HK-2 (cell line): ENCODE results near the gene ITPKC.
A peak's percentile ranks its signal among the peaks of the same experiment; 100 is the strongest.

ENCODE experiments used
- DNase-seq: peaks from one replicate; pipeline ENCODE4 v3.0.0-alpha.2; 2018; ENCODE audit not compliant: unreplicated experiment

Gene ITPKC

DNA sequence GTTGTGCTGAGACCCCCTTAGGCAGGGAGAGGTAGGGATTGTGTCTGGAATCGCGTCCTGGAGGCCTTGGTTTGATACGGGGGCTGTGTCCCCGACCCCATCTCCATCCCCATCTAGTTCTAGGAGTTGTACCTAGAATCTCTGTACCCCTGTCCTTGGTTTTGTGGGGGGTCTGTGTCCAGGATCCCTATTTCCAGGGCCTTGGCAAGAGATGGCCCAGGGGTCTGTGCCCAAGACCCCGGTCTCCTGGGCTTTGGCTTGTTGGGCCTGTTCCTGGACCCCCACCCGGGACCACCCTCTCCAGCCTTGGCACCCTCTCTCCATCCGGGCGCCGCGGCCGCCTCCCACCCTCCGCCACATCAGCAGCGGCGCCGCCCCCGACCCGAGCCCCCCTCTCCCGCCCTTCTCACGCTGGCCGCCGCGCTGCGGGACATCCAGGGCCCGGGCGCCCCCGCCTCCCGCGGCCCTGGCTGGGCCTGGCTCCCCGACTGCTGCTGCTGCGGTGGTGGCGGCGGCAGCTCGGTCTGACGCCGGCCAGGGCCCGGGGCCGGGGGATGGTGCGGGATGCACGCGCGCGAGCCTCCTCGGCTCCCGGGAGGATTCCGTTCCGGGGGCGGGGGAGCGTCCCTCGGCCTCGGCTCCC is 26.7 kb upstream of the ITPKC start, which contains the start of gene NUMBL:
TSS of gene NUMBL (minus strand) at position 602 of the 643 bp plus-strand sequence. CDS start at position 434, 168 bp downstream.
- no peak for DNase-seq

DNA sequence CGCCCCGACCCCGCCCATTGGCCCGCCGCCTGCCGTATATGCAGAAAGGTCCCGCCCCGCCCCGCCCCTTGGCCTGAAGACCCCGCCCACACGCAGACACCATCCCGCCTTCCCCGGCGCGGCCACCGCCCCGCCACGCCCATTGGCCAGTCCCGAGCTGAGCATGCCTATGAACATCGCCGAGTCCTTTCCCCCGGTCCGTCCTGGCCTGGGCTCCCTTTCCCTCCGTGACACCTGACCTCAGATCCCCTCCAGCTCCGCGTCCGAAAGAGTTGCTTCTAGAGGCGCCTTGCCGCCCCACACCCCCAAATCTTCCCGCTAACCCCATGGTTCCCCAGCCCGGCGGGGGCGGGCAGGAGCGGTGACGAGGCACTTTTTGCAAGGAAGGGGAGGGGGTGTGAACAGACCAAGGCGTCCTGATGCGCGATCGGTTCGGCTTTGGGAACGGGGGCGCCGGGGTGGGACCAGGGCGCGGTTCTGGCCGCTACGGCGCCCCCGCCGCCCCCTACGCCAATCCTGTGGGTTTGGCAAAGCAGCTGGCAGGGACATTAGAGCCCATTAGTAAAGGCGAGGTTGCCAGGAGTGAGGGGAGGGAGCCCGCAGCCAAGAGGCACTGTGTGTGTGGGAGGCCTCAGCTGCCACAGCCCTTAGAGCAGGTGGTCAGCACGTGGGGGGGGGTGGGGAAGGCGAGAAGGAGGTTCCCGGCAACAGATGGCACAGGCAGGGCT is 26.1 kb upstream of the ITPKC start:
- peak; percentile 97 for DNase-seq

DNA sequence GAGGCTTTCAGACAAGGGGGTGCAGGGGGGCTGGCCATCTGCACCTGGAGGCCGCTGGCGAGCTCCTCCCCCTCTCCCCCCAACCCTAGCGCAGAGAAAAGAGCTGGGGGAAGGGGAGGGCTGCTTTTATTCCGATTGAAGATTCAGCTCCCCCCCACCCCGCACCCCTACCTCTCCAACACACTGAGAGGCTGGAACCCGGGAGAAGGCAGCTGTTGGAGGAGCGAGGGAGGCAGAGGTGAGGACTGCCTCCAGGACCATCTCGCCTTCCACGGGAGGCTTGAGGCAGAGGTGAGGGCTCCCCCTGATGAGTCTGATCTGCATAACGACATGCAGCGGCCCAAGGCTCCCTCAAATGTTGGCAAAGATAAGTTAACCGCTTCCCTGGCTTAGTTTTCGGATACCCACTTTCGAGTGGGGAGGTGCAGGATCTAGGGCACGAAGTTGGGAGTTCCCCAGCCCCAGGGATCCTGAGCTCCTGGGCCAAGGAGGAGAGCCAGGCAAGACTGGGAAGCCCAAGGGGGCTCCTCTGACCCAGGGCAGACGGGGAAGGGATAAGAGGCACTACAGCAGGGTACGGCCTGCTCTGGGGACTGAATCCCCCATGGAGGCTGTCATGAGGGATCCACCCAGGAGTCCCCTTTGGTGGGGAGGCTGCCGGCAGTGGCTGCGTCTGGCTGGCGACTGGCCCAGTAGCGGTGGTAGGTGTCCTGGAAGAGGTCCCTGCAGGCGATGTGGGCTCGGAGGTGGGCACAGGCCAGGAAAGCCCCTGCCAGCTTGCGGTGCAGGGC is 25.3 kb upstream of the ITPKC start:
- DNase-seq = no peak

DNA sequence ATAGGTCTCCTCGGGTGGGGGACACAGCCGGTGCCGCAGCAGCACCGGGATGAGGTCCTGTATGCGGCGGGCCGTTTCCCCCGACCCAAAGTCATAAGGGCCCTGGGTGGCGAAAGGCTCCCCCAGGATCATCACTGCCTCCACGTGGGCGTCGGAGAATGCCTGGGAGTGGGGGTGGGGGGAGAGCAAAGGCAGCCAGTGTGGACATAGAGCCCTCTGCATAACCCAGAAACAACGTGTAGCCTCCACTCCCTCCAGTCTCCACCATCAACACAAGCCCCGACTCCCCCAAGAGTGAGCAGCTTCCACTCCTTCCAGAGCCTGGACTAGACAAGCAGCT is 24.7 kb upstream of the ITPKC start:
- no peak for DNase-seq

DNA sequence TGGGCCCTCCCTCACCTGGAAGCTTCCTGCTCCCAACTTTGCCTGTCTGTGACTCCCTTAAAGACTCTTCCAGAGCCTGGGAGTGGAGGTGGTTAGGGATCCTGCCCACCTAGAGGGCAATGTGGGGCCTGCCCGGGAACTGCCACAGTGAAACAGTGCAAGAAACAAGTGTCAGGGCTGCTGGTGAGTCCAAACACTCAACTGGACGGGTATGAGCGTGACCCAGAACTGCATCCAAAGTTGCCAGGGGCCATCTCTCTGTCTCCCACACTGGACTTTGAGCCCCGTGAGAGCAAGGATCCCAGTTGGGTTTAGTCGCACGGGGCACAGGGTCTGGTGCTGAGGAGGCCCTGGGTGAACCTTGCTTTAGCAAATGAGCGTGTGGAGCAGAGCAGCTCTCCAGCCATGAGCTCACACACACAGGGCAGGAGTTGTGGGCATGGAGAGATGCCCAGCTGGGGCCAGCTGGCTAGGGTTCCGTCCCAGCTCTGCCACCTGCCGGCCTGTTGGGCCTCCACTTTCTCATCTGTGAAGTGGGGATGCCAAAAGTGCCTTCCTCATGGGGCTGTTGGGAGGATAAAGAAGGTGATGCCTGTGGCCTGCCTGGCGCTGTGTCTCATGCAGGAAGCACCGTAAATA is 23.6 kb upstream of the ITPKC start:
- no peak for DNase-seq

DNA sequence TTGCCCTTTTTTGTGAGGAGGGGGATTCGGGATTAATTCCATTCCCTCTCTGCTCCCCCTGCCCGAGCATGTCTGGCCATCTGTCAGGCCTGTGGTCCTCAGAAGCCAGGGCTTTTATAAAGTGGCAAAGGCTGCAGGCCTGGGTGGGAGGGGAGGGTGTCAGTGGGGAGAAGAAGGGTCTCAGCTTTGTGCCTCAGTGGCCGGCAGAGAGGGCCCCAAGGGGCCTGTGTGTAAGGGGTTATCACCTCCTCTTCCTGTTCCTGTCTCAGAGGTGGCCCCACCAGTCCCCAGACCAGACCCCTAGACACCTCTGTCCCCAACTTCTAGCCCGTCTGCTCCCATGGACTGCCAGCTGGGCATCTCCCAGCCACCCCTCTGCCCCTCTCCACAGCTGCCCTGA is 23.0 kb upstream of the ITPKC start:
- no peak for DNase-seq

DNA sequence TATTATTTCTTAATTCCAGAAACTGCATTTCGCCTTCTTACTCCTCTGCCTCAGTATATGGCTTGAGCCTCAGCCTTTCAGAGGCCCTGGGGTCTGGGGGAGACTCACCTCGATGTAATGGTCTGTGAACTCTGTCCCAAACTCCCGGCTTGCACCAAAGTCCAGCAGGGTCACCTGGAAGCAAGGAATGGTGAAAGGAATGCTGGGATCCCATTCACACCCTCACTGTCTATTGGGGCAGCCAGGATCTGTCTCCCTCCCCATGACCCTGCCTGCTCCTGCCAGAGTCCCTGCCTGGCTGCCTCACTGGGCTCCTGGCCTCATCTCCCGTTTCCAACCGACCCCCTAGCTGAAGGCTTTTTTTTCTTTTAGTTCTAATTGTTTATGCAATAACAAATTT is 21.0 kb upstream of the ITPKC start:
- no peak for DNase-seq

DNA sequence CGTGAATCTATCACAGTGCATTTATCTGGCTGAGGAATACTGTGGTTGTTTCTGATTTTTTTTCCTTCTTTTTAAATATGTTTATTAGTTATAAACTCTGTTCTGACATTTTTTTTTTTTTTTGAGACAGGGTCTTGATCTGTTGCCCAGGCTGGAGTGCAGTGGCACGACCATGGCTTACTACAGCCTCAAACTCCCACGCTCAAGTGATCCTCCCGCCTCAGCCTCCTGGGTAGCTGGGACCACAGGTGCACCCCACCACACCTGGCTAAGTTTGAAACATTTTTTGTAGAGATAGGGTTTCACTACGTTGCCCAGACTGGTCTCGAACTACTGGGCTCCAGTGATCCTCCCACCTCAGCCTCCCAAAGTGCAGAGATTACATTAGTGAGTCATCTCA is 19.9 kb upstream of the ITPKC start:
- no peak for DNase-seq

DNA sequence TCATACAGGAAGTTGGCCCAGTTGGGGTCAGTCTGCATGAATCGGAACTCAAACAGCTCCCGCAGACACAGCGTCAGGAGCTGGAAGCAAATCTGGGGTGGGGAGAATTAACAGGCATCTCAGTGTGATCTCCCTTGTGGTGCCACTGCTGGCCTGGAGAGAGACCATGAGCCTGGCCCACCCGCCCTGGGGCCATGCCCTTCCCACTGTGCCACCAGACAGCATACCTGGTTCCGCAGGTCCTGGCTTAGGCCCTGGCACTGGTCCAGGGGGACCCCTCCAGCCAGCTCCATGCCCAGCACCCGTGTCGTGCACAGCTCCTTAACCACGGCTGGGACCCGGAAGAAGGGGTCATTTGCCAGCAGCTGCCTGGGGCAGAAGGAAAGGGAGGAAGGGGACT is 16.8 kb upstream of the ITPKC start:
- no peak for DNase-seq

DNA sequence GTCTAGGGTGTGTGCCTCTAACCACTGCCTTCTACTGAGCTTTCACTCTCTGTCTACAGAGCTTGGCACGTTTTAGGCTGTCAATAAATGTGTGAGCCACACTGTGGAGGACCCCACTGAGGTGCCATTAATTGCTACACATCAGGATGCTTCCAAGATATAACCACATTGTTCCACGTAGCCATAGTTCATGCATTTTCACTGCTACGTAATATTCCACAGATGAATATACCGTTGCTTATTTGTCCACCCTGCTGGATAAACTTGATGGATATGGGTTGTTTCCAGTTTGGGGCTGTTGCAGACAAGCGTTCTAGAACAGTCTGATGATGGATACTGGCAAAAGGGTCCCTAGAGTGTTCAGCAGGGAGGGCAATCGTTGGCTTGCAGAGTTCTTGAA is 15.2 kb upstream of the ITPKC start:
- DNase-seq = no peak

DNA sequence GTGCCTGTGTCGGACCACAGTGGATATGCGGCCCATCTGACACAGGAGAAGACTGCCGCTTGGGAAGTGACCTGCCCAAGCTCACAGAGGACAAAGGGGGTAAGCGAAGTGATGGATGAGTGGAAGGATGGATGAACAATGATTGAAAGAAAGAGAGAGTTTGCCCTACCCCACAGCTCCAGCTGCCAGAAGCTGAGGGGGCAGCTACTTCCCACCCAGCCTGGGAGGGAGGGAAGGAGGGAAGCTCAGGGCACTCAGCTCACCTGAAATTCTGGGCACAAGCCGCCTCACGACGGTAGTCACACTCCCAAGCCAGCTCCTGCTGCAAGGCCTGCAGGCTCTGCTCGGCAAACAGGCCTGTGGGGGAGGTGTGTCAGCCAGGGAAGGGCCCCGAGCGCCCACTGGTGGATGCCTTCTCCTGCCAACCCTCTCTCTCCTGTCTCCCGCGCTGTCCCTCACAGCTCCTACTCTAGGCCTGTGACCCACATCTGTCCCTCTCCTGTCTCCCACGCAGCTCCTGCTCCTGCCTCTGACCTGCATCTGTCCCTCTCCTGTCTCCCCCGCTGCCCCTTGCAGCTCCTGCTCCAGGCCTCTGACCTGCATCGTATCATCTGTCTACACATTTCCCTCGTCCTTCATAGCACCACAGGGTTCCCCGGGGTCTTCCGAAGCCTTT is 14.4 kb upstream of the ITPKC start:
- DNase-seq = no peak

DNA sequence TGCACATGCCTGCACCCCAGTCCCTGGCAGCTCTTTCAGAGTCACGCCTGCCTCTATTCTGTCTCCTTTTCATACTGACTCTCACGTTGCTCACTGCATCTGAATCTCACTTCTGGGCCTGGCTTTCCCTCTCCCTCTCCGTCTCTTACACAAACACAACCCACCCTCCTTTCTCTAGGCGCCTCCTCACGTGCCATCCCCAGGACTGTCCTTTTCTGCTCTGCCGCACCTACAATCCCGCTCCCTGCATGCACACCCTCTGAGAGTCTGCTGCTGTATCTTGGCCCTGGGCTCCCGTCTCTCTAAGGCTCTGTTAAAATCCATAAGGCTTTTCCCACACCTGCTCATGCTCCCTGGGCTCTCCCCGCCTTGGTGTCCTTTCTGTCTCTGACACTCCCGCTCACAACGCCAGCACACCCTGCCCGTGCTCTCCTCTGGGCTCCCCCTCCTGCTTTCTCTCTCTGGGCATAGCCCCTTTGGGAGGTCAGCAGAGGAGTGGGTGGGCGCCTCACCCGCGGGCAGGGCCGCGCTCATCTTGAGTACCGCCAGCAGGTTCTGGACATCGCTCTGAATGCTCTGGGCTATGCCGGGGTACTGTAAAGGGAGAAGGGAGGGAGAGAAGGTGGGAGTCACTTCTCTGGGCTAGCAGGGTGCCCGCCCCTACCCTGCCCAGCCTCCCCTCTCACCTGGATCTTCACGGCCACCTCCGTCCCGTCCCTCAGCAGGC is 13.7 kb upstream of the ITPKC start:
- DNase-seq = no peak

DNA sequence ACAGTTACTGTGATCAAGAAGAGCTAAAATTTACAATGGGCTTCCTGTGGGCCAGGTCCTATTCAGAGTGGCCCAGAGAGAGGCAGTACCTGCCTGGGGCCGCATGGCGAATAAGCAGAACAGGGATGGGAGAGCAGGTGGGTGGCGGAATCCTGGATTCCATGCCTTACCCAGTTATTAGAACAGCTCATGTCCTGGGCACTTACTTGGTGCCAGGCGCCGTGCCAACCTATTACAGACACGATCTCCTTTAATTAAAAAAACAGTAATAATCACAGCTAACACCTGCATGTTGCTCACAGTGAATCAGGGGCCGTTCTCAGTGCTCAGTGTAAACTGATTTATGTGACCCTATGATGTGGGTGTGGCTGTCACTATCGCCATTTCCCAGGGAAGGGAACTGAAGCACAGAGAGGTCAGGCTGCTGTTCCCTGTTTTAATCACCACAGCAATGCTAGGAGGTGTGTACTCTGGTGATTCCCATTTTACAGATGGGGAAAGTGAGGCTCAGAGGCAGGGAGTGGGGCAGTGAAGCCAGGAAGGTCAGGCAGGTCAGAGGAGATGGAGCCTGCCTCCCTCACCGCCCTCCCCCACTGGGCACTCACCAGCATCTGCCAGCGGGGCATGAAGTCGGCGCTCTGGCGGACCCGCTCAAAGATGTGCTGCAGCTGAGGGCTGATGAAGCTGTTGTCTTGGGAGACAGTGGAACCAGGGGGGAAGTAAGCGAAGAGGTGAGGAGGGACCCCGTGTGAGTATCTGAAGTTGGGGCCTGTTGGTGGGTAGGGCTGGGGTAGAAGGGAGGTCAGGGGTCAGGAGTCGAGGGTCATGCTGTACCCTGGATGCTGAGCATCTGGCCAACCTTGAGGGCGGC is 12.2 kb upstream of the ITPKC start:
- DNase-seq = no peak

DNA sequence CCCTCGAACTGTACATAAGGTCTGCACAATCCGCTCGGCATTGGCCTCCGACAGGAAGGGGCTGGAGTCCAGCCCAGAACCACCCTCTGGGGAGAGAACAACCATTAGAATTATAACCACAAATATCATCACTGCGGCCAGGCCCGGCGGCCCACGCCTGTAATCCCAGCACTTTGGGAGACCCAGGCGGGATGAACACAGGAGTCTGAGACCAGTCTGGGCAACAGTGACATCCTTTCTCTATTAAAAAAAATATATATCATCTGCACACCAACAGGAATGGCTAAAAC is 11.6 kb upstream of the ITPKC start:
- DNase-seq = no peak

DNA sequence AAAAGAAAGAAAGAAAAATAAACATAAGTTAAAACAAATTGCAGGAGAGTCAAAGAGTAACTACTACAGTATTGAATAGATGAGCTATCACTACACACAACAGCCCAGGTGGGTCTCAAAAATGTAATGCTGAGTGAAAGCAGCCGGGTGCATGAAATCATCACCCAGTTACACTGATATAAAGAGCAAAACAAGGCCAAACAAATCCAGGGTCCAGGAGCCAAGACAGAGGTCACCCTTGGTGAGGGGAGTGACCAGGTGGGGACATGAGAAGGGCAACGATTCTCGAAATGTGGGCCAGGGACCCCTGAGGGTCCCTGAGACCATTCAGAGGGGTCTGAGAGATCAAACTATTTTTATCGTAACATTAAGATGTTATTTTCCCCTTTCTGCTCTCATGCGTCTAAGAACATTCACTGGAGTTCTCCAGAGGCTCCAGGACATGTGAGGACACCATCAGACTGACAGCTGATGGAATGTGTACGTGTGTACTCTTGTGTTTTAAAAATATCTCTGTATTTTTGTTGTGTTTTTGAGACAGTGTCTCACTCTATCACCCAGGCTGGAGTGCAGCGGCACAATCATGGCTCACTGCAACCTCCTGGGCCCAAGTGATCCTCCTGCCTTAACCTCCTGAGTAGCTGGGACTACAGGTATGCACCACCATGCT is 10.8 kb upstream of the ITPKC start:
- no peak for DNase-seq

DNA sequence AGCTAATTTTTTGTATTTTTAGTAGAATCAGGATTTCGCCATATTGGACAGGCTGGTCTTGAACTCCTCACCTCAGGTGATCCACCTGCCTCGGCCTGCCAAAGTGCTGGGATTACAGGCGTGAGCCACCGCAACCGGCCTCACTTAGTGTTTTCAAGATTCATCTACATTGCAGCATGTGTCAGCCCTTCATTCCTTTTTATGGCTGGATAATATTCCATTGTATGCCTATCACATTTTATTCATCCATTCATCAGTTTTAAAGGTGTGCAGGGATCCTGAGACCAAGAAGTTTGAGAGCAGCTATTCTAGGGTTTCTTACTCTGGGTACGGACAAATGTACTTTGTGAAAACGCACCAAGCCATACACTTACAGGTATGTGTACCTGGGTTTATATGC is 9.3 kb upstream of the ITPKC start:
- no peak for DNase-seq

DNA sequence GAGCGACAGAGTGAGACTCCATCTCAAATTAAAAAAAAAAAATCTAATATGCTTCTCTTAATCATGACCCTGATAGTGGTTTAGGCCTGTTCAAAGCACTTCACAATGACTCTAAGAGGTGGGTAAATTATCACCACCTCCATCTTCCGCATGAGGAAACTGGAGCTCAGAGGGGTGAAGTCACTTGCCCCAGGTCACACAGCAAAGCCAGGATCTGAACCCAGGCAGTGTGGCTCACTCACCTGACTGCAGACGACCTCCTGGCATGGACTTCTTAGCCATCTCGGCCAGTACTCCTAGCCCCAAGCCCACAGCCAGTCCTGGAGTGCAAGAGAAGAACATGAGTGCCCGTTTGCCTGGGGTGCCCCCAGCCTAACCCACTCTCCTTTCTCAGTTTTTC is 7.1 kb upstream of the ITPKC start:
- DNase-seq = no peak

DNA sequence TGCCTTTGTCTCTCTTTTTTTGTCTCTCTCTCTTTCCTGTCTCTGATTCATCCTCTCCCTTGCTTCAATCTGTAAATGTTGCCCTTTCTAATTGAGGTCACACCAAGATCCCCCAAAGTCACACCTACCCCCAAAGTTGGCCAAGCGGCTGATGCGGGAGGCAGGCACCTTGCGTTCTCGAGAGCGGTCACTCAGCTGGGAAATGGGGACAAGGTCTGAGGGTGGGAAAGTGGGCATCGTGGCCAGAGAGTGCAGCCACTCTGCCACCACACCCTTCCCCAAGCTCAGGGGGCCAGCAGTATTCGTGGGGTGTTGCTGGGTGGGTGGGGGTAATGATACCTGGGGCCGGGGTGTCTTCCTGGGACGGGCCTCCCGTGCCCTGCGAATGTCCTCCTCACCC is 3.0 kb upstream of the ITPKC start:
- DNase-seq = no peak

DNA sequence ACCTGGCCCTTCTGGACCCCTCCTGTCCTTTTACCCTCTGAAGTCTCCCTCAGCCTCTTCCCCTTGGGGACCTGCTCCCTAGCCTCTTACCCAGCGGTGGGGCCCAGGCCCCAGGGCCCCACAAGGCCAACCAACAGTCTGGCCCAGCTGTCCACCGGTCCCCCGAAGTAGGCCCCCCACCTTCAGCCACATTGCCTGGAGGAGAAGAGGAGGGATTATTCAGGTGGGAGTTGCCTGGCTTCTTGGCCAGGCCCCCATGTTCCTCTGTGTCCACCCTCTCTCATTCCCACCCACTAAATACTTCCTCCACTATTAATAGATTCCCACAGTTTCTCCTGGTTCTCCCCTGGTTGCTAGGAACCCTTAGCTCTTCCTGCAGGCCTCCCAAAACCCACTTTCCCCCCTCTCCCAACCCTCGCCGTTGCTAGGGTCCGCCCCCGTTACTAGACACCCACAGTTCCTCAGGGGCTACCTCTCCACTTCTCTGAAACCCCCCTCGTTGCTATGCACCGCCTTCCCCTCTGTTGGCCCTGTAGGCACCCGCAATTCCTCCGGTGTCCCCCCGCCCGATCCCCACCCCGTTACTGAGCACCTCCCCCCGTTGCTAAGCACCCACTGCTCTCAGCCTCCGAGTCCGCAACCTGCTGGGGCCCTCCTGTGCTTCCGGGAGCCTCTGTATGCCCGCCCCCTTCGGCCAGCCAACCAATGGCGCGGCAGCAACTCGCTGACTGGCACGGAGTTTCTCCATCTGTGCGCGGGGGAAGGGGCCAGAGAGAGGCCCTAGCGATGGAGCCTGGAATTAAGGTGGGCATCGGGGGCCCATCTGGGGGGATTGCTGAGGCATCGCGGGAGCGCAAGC is 2.2 kb upstream of the ITPKC start:
- DNase-seq = peak; percentile 95
